Spleen (tissue), 11 donors: ENCODE data around the gene CCDC148. TPM values are rescaled to one million over a fixed set of nuclear protein-coding genes. Genes with fewer than 3 reads are reported as not detected.

Source experiments
- DNase-seq: peaks from one replicate; pipeline ENCODE4 v3.0.0-alpha.2; 2020
- H3K27ac ChIP-seq, 8 donors: fragments of 200-600 bp; sonication (generic) in 7 of 8; 1 replicate in 4 of 8; 2 replicates in 4 of 8; pipeline versions ENCODE4 v1.5.0 to v1.8.0; 2016 to 2021; ENCODE audit warnings: inconsistent platforms in 4 of 8, mild to moderate bottlenecking in 4 of 8, moderate library complexity in 1 of 8
- H3K27me3 ChIP-seq, 7 donors: fragments of 200-600 bp; sonication (generic) in 6 of 7; replicated peaks in 1 of 7; 1 replicate in 4 of 7; 2 replicates in 3 of 7; pipeline versions ENCODE4 v1.5.0 to v1.8.0; 2016 to 2021; ENCODE audit warnings: inconsistent platforms in 3 of 7, mild to moderate bottlenecking in 1 of 7
- H3K36me3 ChIP-seq, 6 donors: fragments of 200-600 bp; sonication (generic) in 5 of 6; 1 replicate in 4 of 6; 2 replicates in 2 of 6; pipeline versions ENCODE4 v1.5.0 to v1.8.0; 2016 to 2021; ENCODE audit warnings: inconsistent platforms in 2 of 6
- H3K4me1 ChIP-seq, 6 donors: fragments of 200-600 bp; sonication (generic) in 5 of 6; 1 replicate in 3 of 6; 2 replicates in 3 of 6; pipeline versions ENCODE4 v1.5.0 to v1.8.0; 2016 to 2021; ENCODE audit warnings: inconsistent platforms in 3 of 6
- H3K4me3 ChIP-seq, 8 donors: fragments of 200-600 bp; sonication (generic) in 7 of 8; 1 replicate in 4 of 8; 2 replicates in 4 of 8; pipeline versions ENCODE4 v1.5.0 to v1.8.0; 2016 to 2021; ENCODE audit warnings: inconsistent platforms in 4 of 8, mild to moderate bottlenecking in 4 of 8, moderate library complexity in 2 of 8
- H3K9me3 ChIP-seq, 8 donors: fragments of 200-600 bp; sonication (generic) in 7 of 8; 1 replicate in 4 of 8; 2 replicates in 4 of 8; pipeline versions ENCODE4 v1.5.0 to v1.8.0; 2016 to 2021; ENCODE audit warnings: inconsistent platforms in 4 of 8
- CTCF ChIP-seq, 11 experiments: fragments of 200-600 bp in 7 of 11; fragments of 450-650 bp in 4 of 11; sonication (generic) in 4 of 11; IDR thresholded peaks in 8 of 11; conservative IDR thresholded peaks in 3 of 11; 1 replicate in 7 of 11; 2 replicates in 4 of 11; pipeline versions ENCODE4 v1.4.0 to v1.8.0; 2016 to 2021; ENCODE audit warnings: antibody characterized with exemption in 11 of 11, inconsistent platforms in 4 of 11, mild to moderate bottlenecking in 1 of 11
- POLR2A ChIP-seq, 3 donors: fragments of 450-650 bp; IDR thresholded peaks; one replicate each; pipeline ENCODE4 v1.5.1; 2017; ENCODE audit warnings: antibody characterized with exemption in 3 of 3, mild to moderate bottlenecking in 1 of 3
- POLR2AphosphoS5 ChIP-seq, 3 donors: sonication (generic); formaldehyde crosslinking; IDR thresholded peaks; one replicate each; pipeline ENCODE4 v1.5.1; 2017; ENCODE audit warnings: antibody characterized with exemption in 3 of 3
- WGBS, 5 donors: extraction: QIAGEN DNeasy Blood & Tissue Kit in 3 of 5; methylation state at CpG; one replicate each; pipeline versions ENCODE4 v1.1.5 to v1.1.7; 2013 to 2018; 5-methylcytosine and 5-hydroxymethylcytosine counted together
- intact Hi-C: fragments of 100-400 bp; cut with DNase I; formaldehyde crosslinking; loops from one replicate; pipeline ENCODE4 v1.15.0; 2023; ENCODE audit warnings: low total_unique reads
- polyA plus RNA-seq, 3 donors: library from polyadenylated mRNA; stranded (reverse); fragments of 200-250 nt; gene quantifications; one replicate each; pipeline ENCODE4 v1.2.1, GENCODE V29; 2013
- total RNA-seq, 7 donors: library from RNA; depleted of rRNA in 3 of 7; stranded (reverse); fragments of >200 nt in 3 of 7; fragmentation: NEBNext Ultra II Directional in 4 of 7; extraction: Animal tissue kit (Norgen Biotek cat#: 25700) in 4 of 7; gene quantifications; one replicate each; pipeline versions ENCODE4 v1.1.0 to v1.2.1, GENCODE V29; 2016 to 2021
- donor health status: healthy with polysubstance abuse.
- donor health status: DM: no; HTN: no; CAD: no; lungs with moderate emphysema.
- donor health status: DM: no; HTN: no; CAD: no.
- donor health status: Bipolar disorder and iron deficiency.
- donor health status: healthy.
- donor health status: DM: no; HTN: no; CAD: no.
- donor health status: DM: yes; HTN: yes; CAD: no.

CCDC148 gene
- total and polyA plus RNA-seq, 10 donors, result 0.07 to 0.79 (median 0.46) TPM

DNA sequence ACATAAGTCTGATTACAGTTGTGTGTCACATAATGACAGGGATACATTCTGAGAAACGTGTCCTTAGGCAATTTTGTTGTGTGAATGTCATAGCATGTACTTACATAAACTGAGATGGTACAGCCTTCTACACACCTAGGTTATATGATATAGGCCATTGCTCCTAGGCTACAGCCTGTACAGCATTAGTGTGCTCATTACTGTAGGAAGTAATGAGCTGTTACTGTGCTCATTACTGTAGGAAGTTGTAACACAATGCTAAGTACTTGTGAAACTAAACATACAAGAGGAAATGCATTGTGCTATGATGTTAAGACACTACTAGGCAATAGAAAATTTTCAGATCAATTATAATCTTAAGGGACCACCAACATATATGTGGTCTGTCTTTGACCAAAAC lies 282.1 kb downstream of the CCDC148 start:
- intact Hi-C loops, result no loop called here
- H3K4me3 ChIP-seq, result no peak overlapping the region

DNA sequence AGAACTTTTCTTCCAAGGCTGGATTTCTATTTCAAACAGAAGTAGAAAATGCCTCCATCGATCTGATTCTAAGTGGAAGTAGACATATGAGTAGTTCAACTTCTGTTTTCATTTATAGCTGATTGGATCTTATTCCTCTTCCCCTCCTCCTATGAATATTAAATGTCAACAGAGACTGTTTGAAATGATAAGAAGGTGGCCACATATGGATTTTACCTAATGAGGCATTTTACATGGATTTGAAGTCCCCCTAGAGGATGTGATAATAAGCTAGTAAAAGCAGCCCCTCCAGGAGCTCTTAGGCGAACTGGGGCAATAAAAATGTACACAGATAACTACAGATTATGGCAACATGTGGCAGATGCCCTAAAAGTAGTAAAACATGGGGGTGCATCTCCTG lies 283.8 kb downstream of the CCDC148 start:
- intact Hi-C loops, result no loop called here
- H3K27me3 ChIP-seq, result no peaks in the 10 kb centered on the region
- TF ChIP-seq POLR2AphosphoS5 (IDR thresholded peaks at IDR 0.05) (no peak), POLR2A (IDR thresholded peaks at IDR 0.05) (no peak), CTCF (IDR thresholded peaks at IDR 0.05 in 8 of 11, conservative IDR thresholded peaks at IDR 0.05 in 3 of 11) (no peak)
- WGBS, 5 donors, result 36 to 44% (median 41%) methylated on average over 2 of the region's 2 CpGs
- no peaks in the 10 kb centered on the region for H3K9me3 ChIP-seq
- no peak overlapping the region for H3K27ac ChIP-seq
- H3K4me1 ChIP-seq, result no peaks in the 10 kb centered on the region
- no peak for DNase-seq
- H3K36me3 ChIP-seq, result no peaks in the 10 kb centered on the region
- H3K4me3 ChIP-seq, result no peak overlapping the region

More for the DNA sequence above, 282.1 kb downstream of the CCDC148 start:
- Histone ChIP-seq H3K36me3 (no peaks in the 10 kb centered on the region), H3K9me3 (no peaks in the 10 kb centered on the region), H3K27ac (peak overlapping the region in 3 of 8 donors; percentile 1 to 35 (median 34)), H3K4me1 (peaks cover 0 to 2% (median 0%) of the 10 kb centered on the region in 6 donors), H3K27me3 (peaks cover 0 to 15% (median 4%) of the 10 kb centered on the region in 7 donors)
- no peak for DNase-seq
- 46 to 88% (median 67%) methylated on average over 1 of the region's 1 CpG for WGBS, 5 donors
- TF ChIP-seq POLR2A (IDR thresholded peaks at IDR 0.05) (no peak), CTCF (IDR thresholded peaks at IDR 0.05 in 8 of 11, conservative IDR thresholded peaks at IDR 0.05 in 3 of 11) (no peak), POLR2AphosphoS5 (IDR thresholded peaks at IDR 0.05) (no peak)

GRCh38 chr2:158154596-158154995 lies 302.0 kb downstream of the CCDC148 start:
- no peak overlapping the region for H3K27ac ChIP-seq
- TF ChIP-seq CTCF (IDR thresholded peaks at IDR 0.05 in 8 of 11, conservative IDR thresholded peaks at IDR 0.05 in 3 of 11) (no peak), POLR2A (IDR thresholded peaks at IDR 0.05) (no peak), POLR2AphosphoS5 (IDR thresholded peaks at IDR 0.05) (no peak)
- peaks cover 0 to 12% (median 0%) of the 10 kb centered on the region in 8 donors for H3K9me3 ChIP-seq
- no peaks in the 10 kb centered on the region for H3K36me3 ChIP-seq
- H3K4me1 ChIP-seq, result no peaks in the 10 kb centered on the region
- H3K27me3 ChIP-seq, result no peaks in the 10 kb centered on the region
- no peak for DNase-seq
- no peak overlapping the region for H3K4me3 ChIP-seq
- intact Hi-C loops, result no loop called here

- DNase-seq, result no peak
- Histone ChIP-seq H3K4me3 (no peak overlapping the region), H3K27ac (no peak overlapping the region), H3K4me1 (no peaks in the 10 kb centered on the region), H3K36me3 (no peaks in the 10 kb centered on the region), H3K9me3 (peaks cover 0 to 12% (median 0%) of the 10 kb centered on the region in 8 donors), H3K27me3 (no peaks in the 10 kb centered on the region)
- 72 to 80% (median 78%) methylated on average over 3 of the region's 3 CpGs for WGBS, 5 donors
- TF ChIP-seq CTCF (IDR thresholded peaks at IDR 0.05 in 8 of 11, conservative IDR thresholded peaks at IDR 0.05 in 3 of 11) (no peak), POLR2A (IDR thresholded peaks at IDR 0.05) (no peak), POLR2AphosphoS5 (IDR thresholded peaks at IDR 0.05) (no peak)
- intact Hi-C loops, result no loop called here
These were observed 303.1 kb downstream of the CCDC148 start for GRCh38 chr2:158153270-158154015.
